HTERT RPE-1 (cell line): ENCODE measurements around the gene M6PR.
"Not testable (repeated sequence)": the region's sequence is repeated elsewhere in the genome, so short reads cannot be mapped to it uniquely, and the experiment has no call there.

Experiments used
- in situ Hi-C: fragments of 300-500 bp; cut with MboI; formaldehyde crosslinking; loops from 4 replicates; pipeline ENCODE4 v1.14.3; 2020; ENCODE audit warnings: low sequenced_read_pairs

The M6PR gene

DNA sequence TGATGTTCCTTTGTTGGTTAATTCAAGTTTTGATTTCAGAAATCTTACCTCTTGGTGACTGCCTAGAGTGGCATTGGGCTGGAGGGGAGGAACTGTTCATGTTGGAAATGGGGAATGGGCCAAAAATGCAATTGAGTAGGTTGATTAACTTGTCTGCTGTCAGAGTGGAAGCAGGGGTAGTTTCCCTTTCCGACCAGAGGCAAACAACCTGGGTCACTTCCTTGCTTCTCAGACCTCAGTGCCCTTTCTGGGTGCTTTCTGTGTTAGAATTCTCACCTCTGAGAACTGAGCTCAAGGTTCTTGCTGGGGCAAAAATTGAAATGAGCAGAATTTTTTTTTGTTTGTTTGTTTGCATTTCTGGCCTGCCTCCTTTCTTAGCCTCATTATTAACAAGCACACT, 2.3 kb upstream of the M6PR start:
- in situ Hi-C loops, result no loop called here

DNA sequence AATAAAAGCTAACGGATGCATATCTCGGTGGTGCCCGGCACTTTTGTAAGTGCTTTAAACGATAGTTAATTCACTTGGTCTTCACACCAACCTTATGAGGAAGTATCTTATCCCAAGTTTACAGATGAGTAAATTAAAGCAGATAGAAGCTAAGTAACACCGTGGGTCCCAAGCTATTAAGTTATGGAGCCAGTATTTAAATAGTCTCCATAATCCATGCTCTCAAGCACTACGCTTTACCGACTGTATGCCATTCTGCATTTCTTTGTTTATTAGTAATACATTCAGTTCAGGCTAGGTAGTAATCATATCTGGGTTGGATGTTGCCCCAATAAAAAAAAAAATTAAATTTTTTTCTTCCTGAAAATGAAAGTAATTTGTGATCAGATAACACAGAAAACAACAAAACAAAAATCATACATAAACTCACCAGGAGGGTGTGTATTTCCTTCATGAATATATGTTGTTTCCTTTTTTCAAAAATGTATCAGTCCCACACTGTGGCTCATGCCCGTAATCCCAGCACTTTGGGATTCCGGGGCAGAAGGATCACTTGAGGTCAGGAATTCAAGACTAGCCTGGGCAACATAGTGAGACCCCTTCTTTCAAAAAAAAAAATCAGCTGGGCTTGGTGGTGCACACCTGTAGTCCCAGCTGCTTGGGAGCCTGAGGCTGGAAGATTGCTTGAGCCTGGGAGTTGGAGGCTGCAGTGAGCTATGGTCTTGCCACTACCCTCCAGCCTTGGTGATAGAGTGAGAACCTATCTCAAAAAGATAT, 1.4 kb upstream of the M6PR start:
- in situ Hi-C loops, result no loop called here

DNA sequence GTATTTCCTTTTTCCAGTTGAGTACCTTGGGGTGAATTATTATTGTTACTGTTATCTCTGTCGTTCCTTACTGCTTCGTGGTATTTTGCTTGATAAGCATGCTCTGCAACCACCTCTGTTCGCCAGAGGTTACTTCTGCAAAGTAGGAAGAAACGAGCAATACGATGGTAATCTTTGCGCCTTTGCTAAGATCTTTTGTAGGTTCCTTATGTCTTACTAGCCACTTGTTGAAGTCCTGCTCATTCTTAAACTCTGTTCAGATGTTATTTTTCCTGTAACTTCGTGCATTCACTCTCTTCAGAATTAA, 729 bp upstream of the M6PR start:
- in situ Hi-C loops, result no loop called here

DNA sequence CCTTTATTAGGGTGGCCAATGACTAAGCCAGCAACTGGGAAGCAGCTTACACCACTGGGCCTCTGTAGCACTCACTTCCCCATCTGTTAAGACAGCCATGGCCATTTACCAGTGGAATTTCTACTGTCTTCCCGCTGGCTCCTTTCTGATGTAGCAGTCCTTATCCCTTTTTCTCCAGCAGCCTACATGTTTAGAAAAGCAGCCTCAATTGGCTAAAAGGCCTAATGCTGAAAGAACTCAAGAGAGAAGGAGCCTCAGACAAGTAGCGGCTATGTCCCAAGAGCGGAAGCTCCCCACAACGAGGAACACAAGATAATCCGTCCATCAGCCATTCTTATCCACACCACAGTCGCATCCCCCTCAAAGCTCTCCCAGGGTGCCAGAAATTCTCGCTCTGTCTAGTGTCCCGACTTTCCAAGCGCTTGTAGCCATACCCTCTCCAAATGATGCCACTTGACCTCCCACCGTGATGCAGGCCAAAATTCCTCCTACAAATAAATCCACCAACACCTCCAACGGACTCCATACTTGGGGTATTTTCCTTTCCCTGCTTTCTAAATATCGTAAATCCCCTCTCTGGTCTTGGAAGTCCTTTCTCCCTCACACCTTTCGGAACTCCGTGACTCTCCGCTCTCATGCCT, 624 bp downstream of the M6PR start:
- in situ Hi-C loops, result no loop called here

DNA sequence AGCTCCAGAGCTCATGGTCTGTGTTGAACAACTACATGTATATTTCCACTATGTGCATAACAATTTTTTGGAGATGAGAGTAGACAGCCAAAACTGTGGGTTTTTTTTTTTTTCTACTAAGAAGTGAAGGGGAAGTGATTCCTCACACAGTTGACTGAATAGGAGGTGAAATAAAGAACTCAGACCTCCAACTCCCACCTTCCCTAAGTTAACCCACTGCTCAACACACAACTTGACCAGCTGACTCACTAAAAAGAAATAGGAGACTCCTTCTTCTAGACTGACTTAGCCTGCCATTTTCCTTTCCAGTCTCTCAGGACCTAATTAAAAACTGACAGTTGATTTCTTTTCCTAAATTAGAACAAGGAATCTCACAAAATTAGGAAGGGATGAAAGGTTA, 1.7 kb downstream of the M6PR start:
- in situ Hi-C loops, result no loop called here

DNA sequence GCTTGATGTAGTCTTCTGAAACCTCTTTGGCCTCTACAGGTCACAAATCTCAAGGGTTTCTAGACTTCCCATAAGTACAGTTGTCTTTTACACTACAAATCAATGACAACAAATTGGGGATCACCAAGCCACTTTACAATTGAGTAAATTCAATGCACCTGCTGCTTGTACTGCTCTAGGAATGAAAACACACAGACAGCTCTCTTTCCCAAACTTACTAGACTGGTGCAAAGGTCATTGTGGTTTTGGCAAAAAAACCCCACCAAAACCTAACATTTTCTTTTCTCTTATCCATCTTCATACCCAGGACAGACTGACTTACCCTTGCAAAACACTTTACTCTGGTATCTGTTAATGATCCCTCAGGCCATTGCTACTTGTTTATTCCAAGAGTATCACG, 2.7 kb downstream of the M6PR start:
- in situ Hi-C loops, result no loop called here

DNA sequence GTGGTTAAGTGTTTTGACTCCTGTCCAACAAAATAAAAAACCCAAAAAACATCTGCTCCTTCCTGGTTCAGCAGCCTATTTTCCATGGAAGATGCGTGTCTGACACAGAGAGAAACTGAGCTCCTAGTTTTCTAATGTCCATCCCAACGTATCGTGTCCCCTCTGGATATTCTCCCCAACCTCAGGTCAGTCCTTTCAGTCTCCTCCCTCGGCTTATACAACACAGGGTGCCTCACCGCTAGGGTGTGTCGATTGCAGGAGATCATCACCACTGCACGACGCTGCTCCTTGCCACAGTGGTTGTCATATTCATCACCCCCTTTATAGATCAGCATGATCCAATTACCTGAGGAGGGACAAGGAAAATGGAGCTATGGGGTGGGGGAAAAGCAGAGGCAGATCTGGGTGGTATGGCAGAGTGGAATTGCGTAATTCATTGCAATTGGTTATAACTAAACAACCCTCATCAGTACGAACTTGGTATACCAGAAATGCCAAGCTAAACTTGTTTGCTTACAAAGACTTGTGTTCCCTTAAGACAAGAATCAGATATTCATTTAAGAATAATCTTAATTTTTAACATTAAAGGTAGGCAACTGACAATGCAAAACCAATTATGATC, 5.8 kb downstream of the M6PR start:
- in situ Hi-C loops, result no loop called here

DNA sequence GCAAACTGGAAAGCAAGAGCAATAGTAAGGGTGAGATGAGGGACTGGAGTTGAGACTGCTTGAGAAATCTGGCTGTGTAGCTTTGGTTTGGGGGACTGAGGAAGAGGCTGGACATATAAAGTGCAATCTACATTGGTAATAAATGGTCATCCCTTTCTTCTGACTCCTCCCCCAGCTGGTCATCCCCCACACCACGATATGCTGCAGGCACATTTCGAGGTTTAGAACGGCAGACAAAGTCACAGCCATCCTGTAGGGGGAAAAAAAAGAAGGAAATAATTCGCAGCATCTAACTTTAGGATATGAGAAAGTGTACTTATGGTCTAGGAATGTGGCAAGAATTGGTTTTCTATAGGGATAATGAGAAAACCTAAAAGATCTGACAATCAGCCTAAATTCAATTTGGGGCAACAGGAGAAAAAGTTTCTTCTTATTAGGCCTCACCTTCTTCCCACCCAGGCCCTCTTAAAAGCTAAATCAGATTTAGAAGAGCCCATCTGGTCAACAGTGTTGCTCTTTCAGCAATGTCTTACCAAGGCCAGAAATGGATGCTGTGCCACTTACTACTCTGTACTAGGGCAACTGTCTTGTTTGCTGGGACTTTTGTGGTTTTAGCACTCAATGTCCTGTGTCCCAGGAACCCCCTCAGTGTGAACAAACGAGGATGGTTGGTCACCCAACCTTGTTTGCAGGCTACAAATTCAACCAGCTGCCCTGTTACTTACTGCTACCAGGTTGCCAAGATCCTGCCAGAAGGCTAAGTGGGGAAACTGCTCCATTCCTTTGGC, 7.6 kb downstream of the M6PR start:
- in situ Hi-C loops, result no loop called here

DNA sequence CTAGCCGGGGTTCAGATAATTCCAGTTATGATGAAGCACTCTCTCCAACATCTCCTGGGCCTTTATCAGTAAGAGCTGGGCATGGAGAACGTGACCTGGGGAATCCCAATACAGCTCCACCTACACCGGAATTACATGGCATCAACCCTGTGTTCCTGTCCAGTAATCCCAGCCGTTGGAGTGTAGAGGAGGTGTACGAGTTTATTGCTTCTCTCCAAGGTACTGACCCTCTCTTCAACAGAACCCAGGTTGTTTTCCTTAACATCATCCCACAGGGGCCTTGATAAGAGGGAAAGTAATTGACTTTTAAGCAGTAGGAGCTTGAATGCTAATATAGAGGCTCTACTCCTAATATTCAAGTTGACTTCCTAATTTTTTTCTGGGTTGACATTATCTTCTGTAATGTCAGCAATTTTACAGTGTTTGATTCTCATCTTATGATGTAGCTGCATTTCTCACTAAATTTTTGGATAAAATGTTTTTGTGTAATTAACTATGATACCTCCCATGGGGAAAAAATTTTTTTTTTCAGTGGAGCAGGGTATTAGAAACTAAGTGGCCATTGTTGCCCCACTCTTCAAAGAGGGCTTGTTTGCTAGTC, 11.5 kb downstream of the M6PR start:
- in situ Hi-C loops, result not testable (repeated sequence)

DNA sequence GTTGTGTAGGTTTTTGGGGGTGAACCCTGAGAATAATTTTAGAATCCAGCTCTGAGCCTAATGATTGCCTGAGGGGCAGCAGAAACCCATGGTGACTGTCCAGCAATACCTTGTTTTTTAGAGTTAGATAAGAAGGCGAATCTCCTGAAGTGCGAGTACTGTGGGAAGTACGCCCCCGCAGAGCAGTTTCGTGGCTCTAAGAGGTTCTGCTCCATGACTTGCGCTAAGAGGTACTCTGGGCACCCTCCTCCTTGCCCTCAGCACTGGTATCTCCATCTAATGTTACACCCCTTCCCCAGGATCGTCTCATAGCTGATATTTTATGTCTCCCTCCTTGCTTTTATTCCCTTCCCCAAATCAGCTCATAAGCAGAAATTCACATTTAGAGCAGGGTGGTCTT, 12.7 kb downstream of the M6PR start:
- in situ Hi-C loops, result no loop called here

DNA sequence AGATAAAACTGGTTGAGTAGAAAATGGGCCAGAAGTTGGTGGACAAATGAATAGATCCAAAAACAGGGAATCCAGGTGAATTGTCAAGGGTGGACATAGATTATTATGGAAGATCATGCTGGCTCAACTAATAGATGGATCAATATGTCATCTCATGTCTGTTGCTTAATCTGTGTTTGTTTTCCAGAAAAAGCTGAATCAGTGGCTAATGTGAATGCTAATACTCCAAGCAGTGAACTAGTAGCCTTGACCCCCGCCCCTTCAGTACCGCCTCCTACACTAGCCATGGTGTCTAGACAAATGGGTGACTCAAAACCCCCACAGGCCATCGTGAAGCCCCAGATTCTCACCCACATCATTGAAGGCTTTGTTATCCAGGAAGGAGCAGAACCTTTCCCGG, 15.4 kb downstream of the M6PR start:
- in situ Hi-C loops, result not testable (repeated sequence)

DNA sequence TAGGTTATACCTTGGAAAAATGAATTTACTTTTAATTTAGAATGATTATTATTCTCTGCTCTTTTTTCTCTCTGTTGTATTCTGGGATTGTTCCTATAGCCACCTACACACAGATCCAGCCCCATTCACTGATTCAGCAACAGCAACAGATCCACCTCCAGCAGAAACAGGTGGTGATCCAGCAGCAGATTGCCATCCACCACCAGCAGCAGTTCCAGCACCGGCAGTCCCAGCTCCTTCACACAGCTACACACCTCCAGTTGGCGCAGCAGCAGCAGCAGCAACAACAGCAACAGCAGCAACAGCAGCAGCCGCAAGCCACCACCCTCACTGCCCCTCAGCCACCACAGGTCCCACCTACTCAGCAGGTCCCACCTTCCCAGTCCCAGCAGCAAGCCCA, 17.0 kb downstream of the M6PR start:
- in situ Hi-C loops, result not testable (repeated sequence)

DNA sequence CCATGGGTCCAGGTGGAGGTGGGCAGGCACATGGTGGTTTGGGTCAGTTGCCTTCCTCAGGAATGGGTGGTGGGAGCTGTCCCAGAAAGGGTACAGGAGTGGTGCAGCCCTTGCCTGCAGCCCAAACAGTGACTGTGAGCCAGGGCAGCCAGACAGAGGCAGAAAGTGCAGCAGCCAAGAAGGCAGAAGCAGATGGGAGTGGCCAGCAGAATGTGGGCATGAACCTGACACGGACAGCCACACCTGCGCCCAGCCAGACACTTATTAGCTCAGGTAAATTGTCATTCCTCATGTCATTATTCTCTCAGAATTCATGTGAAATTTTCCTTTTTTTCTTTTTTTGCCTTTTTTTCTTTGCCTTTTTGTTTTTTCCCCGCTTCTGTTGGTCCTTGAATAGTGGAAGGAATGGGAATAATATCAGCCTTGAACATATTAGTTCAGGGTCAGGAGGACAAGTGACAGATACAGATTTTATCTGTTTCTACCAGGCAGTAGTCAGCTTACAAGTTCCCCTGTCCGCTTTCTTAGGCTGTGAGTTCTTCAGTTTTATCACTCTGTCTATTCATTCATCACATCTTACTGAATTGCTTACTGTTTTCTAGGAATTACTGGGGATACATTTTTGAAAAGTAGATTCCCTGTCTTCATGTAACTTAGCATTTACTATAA, 18.7 kb downstream of the M6PR start:
- in situ Hi-C loops, result not testable (repeated sequence)

DNA sequence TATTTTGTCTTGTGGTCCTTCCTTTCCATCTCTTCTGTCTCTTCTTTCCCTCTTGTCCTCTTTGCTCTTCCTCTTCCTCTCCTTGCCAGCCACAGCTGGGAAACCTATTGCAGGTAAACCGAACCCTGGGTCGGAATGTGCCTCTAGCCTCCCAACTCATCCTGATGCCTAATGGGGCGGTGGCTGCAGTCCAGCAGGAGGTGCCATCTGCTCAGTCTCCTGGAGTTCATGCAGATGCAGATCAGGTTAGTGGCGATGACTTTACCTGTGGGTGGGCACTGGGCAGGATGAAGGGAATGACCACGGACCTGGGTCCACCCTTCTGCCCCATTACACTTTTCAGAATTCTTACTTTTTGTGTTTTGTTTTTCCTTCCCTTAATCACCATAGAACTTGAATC, 26.9 kb downstream of the M6PR start:
- in situ Hi-C loops, result no loop called here

DNA sequence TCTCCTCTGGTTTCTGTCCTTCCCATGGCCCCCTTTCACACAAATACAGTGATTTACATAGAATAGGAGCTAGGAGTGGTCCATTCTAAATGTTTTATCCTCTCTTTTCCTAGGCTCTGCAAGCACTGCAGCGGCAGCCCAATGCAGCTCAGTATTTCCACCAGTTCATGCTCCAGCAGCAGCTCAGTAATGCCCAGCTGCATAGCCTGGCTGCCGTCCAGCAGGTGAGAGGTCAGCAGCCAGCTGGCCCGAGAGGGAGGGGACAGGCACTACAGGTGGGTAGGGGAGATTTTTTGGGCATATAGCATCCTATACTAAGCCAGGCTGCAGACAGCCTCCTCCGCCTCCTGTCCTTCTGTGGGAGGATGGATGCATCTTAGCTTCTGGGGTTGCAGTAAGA, 29.8 kb downstream of the M6PR start:
- in situ Hi-C loops, result not testable (repeated sequence)

DNA sequence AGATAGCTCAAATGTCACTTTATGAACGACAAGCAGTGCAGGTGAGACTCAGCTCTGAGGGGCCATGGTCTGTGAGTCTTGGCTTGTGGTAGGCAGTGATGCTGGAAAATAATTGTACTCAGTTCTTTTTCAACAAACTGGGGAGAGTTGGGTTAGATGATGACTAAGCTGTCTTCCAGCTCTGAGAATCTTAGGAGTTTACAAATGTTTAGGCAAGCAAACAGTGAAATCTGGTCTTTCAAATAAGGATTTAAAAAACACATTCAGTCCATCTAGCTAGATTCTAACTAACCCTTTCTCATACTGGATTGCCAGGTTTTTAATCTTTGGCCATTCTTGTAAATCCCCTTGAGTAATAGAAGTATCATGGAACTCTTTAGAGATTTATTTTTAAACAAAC, 31.7 kb downstream of the M6PR start:
- in situ Hi-C loops, result no loop called here

DNA sequence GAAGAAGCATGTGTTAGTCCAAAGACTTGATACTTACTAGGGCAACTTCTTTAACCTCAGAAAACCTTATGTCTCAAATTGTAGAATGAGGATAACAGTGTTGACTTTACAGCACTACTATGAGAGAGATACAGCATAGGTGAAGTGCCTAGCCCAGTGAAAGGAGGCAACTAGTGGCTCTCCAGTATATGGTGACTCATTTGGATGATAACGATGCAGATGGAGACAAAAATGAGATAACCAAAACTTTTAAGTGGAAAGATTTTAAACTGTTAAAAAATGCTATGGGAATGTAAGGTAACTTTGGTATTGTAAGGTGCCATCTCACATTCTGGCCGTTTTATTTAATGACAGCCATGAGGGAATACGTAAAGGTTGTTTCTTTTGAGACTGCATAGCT, 32.4 kb downstream of the M6PR start:
- in situ Hi-C loops, result no loop called here

DNA sequence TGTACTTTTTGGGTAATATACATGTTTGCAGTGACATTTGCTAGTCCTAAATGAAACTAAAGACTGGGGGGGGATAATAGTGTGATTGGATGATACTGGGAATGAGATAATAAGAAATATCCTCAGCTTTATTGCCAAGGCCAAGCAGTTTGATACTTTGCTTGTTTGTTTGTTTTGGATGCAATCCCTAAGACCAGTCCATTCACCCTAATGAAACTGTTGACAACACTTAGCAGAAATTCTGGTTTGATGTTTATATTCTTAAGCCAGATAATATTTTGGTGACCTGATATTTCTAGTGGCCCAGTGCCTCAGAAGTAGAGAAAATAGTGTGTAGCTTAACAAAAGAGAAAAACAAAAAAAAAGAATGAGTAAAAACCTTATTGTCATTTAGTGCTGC, 33.3 kb downstream of the M6PR start:
- in situ Hi-C loops, result no loop called here

DNA sequence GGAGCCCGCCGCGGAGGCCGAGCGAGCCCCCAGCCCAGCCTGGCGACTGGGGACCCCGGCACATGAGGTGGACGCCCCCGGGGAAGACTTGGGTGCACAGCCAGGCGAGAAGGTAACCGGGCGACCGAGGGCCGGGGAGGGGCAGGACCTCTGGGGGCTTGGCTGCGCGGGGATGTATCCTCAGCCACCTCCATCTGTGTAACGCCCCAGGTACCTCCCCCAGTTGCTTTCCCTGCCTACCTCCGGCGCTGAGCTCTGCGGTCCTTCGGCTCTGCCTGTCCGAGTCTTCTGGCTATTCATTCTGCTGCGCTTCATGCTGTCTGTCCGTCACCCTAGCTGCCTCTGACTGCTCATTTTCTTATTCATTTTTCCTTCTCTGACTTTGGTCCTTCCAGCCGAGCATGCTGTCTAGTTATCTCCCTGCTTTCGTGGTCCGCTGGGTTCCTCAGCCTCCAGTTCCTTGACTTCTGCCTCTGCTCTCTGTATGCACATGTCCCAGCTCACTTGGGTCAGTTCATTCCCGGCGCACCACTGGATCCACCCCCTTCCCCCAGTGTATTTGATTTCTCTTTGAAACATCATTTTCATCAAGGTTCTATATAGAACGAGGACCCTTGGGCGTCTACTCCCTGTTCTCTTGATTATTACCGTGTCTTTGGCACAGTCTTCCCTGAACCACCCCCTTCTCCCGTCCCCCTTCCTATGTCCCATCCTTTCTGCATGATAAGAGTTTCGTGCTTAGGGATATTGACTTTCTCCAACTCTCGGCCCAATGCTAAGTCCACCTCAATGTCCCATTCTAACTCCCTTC, 34.5 kb downstream of the M6PR start:
- in situ Hi-C loops, result no loop called here
